ENCODE measurements around the gene CSTF1.

DNA sequence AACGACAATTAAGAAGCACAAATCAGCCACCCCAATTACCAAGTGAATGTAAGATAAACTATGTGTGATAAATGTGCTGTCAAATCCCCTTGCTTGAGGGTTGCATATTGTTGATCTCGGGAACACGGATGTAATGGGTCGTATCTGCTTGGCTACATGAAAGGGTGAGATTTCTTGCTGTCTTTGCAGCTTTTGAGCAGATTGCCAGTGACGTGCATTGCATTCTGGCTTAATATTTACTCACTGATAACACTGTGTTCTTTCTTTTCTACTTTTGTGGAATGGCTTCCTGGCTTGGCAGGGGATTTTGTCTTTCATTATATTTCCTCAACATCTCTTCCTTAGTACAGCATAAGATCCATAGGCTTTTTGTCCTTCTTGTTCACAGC lies 44.1 kb upstream of the CSTF1 start:
- TF ChIP-seq, protein P1, sequence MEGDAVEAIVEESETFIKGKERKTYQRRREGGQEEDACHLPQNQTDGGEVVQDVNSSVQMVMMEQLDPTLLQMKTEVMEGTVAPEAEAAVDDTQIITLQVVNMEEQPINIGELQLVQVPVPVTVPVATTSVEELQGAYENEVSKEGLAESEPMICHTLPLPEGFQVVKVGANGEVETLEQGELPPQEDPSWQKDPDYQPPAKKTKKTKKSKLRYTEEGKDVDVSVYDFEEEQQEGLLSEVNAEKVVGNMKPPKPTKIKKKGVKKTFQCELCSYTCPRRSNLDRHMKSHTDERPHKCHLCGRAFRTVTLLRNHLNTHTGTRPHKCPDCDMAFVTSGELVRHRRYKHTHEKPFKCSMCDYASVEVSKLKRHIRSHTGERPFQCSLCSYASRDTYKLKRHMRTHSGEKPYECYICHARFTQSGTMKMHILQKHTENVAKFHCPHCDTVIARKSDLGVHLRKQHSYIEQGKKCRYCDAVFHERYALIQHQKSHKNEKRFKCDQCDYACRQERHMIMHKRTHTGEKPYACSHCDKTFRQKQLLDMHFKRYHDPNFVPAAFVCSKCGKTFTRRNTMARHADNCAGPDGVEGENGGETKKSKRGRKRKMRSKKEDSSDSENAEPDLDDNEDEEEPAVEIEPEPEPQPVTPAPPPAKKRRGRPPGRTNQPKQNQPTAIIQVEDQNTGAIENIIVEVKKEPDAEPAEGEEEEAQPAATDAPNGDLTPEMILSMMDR (conservative IDR thresholded peaks at IDR 0.05): no peak
- TF ChIP-seq ZFX (IDR thresholded peaks at IDR 0.05): no peak

All from C4-2B (cell line).